ENCODE data around the gene IGFL2.

GRCh38 chr19:46173886-46174480 is 25.9 kb downstream of the IGFL2 start:
- TF ChIP-seq, protein P1, sequence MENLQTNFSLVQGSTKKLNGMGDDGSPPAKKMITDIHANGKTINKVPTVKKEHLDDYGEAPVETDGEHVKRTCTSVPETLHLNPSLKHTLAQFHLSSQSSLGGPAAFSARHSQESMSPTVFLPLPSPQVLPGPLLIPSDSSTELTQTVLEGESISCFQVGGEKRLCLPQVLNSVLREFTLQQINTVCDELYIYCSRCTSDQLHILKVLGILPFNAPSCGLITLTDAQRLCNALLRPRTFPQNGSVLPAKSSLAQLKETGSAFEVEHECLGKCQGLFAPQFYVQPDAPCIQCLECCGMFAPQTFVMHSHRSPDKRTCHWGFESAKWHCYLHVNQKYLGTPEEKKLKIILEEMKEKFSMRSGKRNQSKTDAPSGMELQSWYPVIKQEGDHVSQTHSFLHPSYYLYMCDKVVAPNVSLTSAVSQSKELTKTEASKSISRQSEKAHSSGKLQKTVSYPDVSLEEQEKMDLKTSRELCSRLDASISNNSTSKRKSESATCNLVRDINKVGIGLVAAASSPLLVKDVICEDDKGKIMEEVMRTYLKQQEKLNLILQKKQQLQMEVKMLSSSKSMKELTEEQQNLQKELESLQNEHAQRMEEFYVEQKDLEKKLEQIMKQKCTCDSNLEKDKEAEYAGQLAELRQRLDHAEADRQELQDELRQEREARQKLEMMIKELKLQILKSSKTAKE (IDR thresholded peaks at IDR 0.05; ENCODE audit: low read depth, poor library complexity, severe bottlenecking) = no peak
- TF ChIP-seq RFX5 (IDR thresholded peaks at IDR 0.05; ENCODE audit: low read depth, low read length) (no peak), REST (IDR thresholded peaks at IDR 0.05; ENCODE audit: low read depth, low read length) (no peak), BACH1 (IDR thresholded peaks at IDR 0.05; ENCODE audit: borderline replicate concordance) (no peak), CTCF (IDR thresholded peaks at IDR 0.05 in 2 of 3, conservative IDR thresholded peaks at IDR 0.05 in 1 of 3; ENCODE audit: control insufficient read depth in 2 of 3, extremely low read depth in 1 of 3, insufficient read depth in 1 of 3, low read depth in 3 of 3, low read length in 3 of 3) (no peak), TCF12 (IDR thresholded peaks at IDR 0.05; ENCODE audit: low read depth, low read length) (no peak), FOS (IDR thresholded peaks at IDR 0.05; ENCODE audit: borderline replicate concordance, extremely low read depth, insufficient read length) (no peak), FOXM1 (IDR thresholded peaks at IDR 0.05; ENCODE audit: low read depth, low read length) (no peak), CEBPB (IDR thresholded peaks at IDR 0.05; ENCODE audit: borderline replicate concordance in 1 of 2, low read depth in 2 of 2, low read length in 2 of 2) (no peak), TAF1 (IDR thresholded peaks at IDR 0.05; ENCODE audit: borderline replicate concordance, low read depth, low read length) (no peak), SRF (IDR thresholded peaks at IDR 0.05; ENCODE audit: low read depth in 2 of 2, low read length in 2 of 2) (no peak), EP300 (IDR thresholded peaks at IDR 0.05; ENCODE audit: borderline replicate concordance in 1 of 2, control insufficient read depth in 1 of 2, low read depth in 2 of 2, low read length in 2 of 2) (no peak), YY1 (IDR thresholded peaks at IDR 0.05; ENCODE audit: low read depth, low read length) (no peak)
